ENCODE measurements around the gene ANGEL1.
A peak's percentile ranks its signal among the peaks of the same experiment; 100 is the strongest.

Gene ANGEL1

GRCh38 chr14:76765461-76765931 lies 47.2 kb downstream of the ANGEL1 start:
- no peak for DNase-seq

GRCh38 chr14:76763096-76764041 lies 49.3 kb downstream of the ANGEL1 start:
- peak; percentile 30 to 59 for DNase-seq

GRCh38 chr14:76762411-76763095 lies 50.1 kb downstream of the ANGEL1 start:
- DNase-seq: peak in 1 of 2 donors; percentile 38

- DNase-seq: peak in 1 of 2 donors; percentile 53
These were observed 50.7 kb downstream of the ANGEL1 start for GRCh38 chr14:76761960-76762410.

- peak; percentile 54 to 64 for DNase-seq
These were observed 51.3 kb downstream of the ANGEL1 start, which contains the start of gene VASH1 for GRCh38 chr14:76761136-76761959. TSS of gene VASH1 (plus strand) at chr14:76761468. CDS start at chr14:76762822, 1,354 bp downstream.

GRCh38 chr14:76760331-76761135 lies 52.1 kb downstream of the ANGEL1 start:
- no peak for DNase-seq

GRCh38 chr14:76759589-76759988 lies 53.1 kb downstream of the ANGEL1 start:
- DNase-seq: no peak

- no peak for DNase-seq
These were observed 56.3 kb downstream of the ANGEL1 start for GRCh38 chr14:76756371-76756750.

GRCh38 chr14:76755610-76756370 lies 56.9 kb downstream of the ANGEL1 start:
- DNase-seq: no peak

- DNase-seq: no peak
These were observed 58.1 kb downstream of the ANGEL1 start for GRCh38 chr14:76754586-76754985.

- no peak for DNase-seq
These were observed 59.0 kb downstream of the ANGEL1 start for GRCh38 chr14:76753541-76754198.

GRCh38 chr14:76752744-76753143 lies 59.9 kb downstream of the ANGEL1 start:
- DNase-seq: peak; percentile 76 to 79

- no peak for DNase-seq
These were observed 69.7 kb downstream of the ANGEL1 start for GRCh38 chr14:76742966-76743365.

- no peak for DNase-seq
These were observed 70.5 kb downstream of the ANGEL1 start for GRCh38 chr14:76742185-76742584.

GRCh38 chr14:76741074-76741473 lies 71.6 kb downstream of the ANGEL1 start:
- DNase-seq: no peak

All from hippocampal formation (tissue), 2 donors.